Effector CD8-positive, alpha-beta T cell (primary cell): ENCODE results near the gene CAB39.
"Not testable (repeated sequence)": the region's sequence is repeated elsewhere in the genome, so short reads cannot be mapped to it uniquely, and the experiment has no call there.

Experiments
- DNase-seq: peaks from one replicate; lab custom pipeline; 2025; lab: John Stamatoyannopoulos, UW

CAB39 gene

GRCh38 chr2:230684270-230685168 is 28.1 kb upstream of the CAB39 start:
- DNase-seq = no peak

GRCh38 chr2:230685178-230685577 is 27.5 kb upstream of the CAB39 start:
- DNase-seq = no peak

- no peak for DNase-seq
Measured at GRCh38 chr2:230687498-230687897, 25.1 kb upstream of the CAB39 start.

GRCh38 chr2:230688490-230688889 is 24.2 kb upstream of the CAB39 start:
- DNase-seq = no peak

- DNase-seq = no peak
Measured at GRCh38 chr2:230690439-230690838, 22.2 kb upstream of the CAB39 start.

- no peak for DNase-seq
Measured at GRCh38 chr2:230691005-230691647, 21.5 kb upstream of the CAB39 start.

GRCh38 chr2:230692760-230693159 is 19.9 kb upstream of the CAB39 start:
- no peak for DNase-seq

GRCh38 chr2:230693411-230693810 is 19.2 kb upstream of the CAB39 start:
- no peak for DNase-seq

GRCh38 chr2:230694241-230694640 is 18.4 kb upstream of the CAB39 start:
- DNase-seq = no peak

- no peak for DNase-seq
Measured at GRCh38 chr2:230695551-230695950, 17.1 kb upstream of the CAB39 start.

- no peak for DNase-seq
Measured at GRCh38 chr2:230696670-230697069, 16.0 kb upstream of the CAB39 start.

- no peak for DNase-seq
Measured at GRCh38 chr2:230697676-230698075, 15.0 kb upstream of the CAB39 start.

- DNase-seq = not testable (repeated sequence)
Measured at GRCh38 chr2:230698753-230699152, 13.9 kb upstream of the CAB39 start.

GRCh38 chr2:230700447-230700846 is 12.2 kb upstream of the CAB39 start:
- no peak for DNase-seq

GRCh38 chr2:230701308-230701707 is 11.3 kb upstream of the CAB39 start:
- DNase-seq = no peak

- not testable (repeated sequence) for DNase-seq
Measured at GRCh38 chr2:230702457-230702856, 10.2 kb upstream of the CAB39 start.

GRCh38 chr2:230703514-230703913 is 9.1 kb upstream of the CAB39 start:
- no peak for DNase-seq

- no peak for DNase-seq
Measured at GRCh38 chr2:230706053-230706521, 6.6 kb upstream of the CAB39 start.

GRCh38 chr2:230706966-230707365 is 5.7 kb upstream of the CAB39 start:
- DNase-seq = no peak

GRCh38 chr2:230708204-230708603 is 4.4 kb upstream of the CAB39 start:
- DNase-seq = no peak

GRCh38 chr2:230711224-230711623 is 1.4 kb upstream of the CAB39 start:
- DNase-seq = no peak

GRCh38 chr2:230713331-230714135 is 891 bp downstream of the CAB39 start:
- DNase-seq = peak; percentile 16
